ENCODE measurements around the gene FCGR3A.
"Not testable (repeated sequence)": the region's sequence is repeated elsewhere in the genome, so short reads cannot be mapped to it uniquely, and the experiment has no call there.

Gene FCGR3A

GRCh38 chr1:161556143-161556542 is 6.5 kb upstream of the FCGR3A start:
- not testable (repeated sequence) for DNase-seq

- DNase-seq, result not testable (repeated sequence)
These were observed 5.3 kb upstream of the FCGR3A start for GRCh38 chr1:161554815-161555417.

- DNase-seq, result not testable (repeated sequence)
These were observed 4.7 kb upstream of the FCGR3A start for GRCh38 chr1:161554340-161554739.

GRCh38 chr1:161553631-161554030 is 4.0 kb upstream of the FCGR3A start:
- not testable (repeated sequence) for DNase-seq

GRCh38 chr1:161550942-161551341 is 1.3 kb upstream of the FCGR3A start:
- DNase-seq, result not testable (repeated sequence)

- not testable (repeated sequence) for DNase-seq
These were observed 740 bp downstream of the FCGR3A start for GRCh38 chr1:161548749-161549406.

GRCh38 chr1:161547995-161548741 is 1.4 kb downstream of the FCGR3A start:
- DNase-seq, result not testable (repeated sequence)

- DNase-seq, result not testable (repeated sequence)
These were observed 4.5 kb downstream of the FCGR3A start for GRCh38 chr1:161545005-161545731.

GRCh38 chr1:161543125-161543524 is 6.5 kb downstream of the FCGR3A start:
- not testable (repeated sequence) for DNase-seq

- DNase-seq, result not testable (repeated sequence)
These were observed 7.5 kb downstream of the FCGR3A start for GRCh38 chr1:161542091-161542559.

- not testable (repeated sequence) for DNase-seq
These were observed 9.1 kb downstream of the FCGR3A start for GRCh38 chr1:161540570-161540960.

- not testable (repeated sequence) for DNase-seq
These were observed 9.7 kb downstream of the FCGR3A start for GRCh38 chr1:161539731-161540569.

- not testable (repeated sequence) for DNase-seq
These were observed 10.6 kb downstream of the FCGR3A start for GRCh38 chr1:161538925-161539479.

GRCh38 chr1:161537068-161537669 is 12.4 kb downstream of the FCGR3A start:
- DNase-seq, result not testable (repeated sequence)

- DNase-seq, result not testable (repeated sequence)
These were observed 16.7 kb downstream of the FCGR3A start for GRCh38 chr1:161532644-161533567.

- DNase-seq, result no peak
These were observed 17.5 kb downstream of the FCGR3A start for GRCh38 chr1:161531986-161532643.

- peak; percentile 90 for DNase-seq
These were observed 18.7 kb downstream of the FCGR3A start for GRCh38 chr1:161530671-161531641.

GRCh38 chr1:161530158-161530557 is 19.5 kb downstream of the FCGR3A start:
- peak; percentile 74 for DNase-seq
